ENCODE results near the gene MTMR1.

MTMR1 gene

DNA sequence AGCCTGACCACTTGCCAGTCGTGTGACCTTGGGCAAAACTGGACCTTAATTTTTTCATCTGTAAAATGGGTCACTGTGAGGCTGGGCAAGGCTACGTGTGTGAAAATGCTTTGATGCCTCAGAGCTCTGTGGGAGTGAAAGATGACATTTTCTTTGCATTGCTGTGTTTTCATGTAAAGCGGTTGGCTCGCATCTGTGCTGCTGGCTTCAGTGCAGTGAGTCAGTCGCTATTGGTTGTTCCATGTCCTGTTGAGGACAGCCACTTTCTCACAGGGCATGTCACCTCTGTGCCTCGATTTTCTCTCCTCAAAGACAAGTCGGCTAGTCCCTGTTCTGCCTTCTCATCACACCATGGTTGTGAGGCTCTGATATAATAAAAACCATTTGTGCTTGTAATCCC lies 4.4 kb downstream of the MTMR1 start:
- no peak for DNase-seq

GRCh38 chrX:150698981-150699380 lies 5.8 kb downstream of the MTMR1 start:
- DNase-seq, result no peak

- no peak for DNase-seq
Observed at GRCh38 chrX:150700107-150700506, 6.9 kb downstream of the MTMR1 start.

DNA sequence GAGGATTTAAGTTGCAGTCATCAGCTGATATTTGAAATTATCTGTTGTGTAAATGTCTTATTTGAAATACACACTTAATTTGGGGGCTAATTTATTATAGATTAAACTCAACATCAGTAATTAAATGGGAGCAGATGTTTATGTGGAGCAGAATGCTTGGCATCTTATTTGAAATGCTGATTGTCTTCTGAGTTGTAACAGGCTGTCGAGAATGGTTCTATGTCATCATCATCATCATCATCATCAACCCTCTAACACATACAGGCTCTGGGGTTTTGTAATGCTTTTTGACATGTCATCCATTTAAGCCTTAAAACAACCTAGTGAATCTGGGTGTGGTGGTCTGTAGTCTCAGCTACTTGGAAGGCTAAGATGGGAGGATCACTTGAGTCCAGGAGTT lies 8.2 kb downstream of the MTMR1 start:
- no peak for DNase-seq

- no peak for DNase-seq
Observed at GRCh38 chrX:150702966-150703694, 9.9 kb downstream of the MTMR1 start.

- DNase-seq, result no peak
Observed at GRCh38 chrX:150703695-150703974, 10.4 kb downstream of the MTMR1 start.

GRCh38 chrX:150704030-150704613 lies 10.9 kb downstream of the MTMR1 start:
- DNase-seq, result no peak

DNA sequence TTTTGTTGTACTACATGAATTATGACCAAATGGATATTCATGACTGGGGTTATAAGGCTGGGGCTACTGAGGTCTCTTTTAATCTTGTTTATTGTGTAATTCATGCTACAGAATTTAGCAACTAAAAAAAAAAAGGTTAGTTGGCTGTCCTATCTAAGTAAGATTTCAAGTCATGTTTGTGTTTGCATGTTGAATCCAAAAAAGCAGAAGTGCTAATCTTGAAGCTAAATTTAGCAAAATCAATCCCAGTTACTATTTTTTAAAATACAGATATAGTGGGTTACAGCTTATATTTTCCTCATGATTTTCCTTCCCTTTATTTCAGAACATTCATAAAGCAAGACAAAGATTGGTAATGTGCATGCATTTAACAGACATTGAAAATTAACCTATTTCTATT lies 19.4 kb downstream of the MTMR1 start:
- DNase-seq, result no peak

- DNase-seq, result no peak
Observed at GRCh38 chrX:150715184-150715583, 22.0 kb downstream of the MTMR1 start.

DNA sequence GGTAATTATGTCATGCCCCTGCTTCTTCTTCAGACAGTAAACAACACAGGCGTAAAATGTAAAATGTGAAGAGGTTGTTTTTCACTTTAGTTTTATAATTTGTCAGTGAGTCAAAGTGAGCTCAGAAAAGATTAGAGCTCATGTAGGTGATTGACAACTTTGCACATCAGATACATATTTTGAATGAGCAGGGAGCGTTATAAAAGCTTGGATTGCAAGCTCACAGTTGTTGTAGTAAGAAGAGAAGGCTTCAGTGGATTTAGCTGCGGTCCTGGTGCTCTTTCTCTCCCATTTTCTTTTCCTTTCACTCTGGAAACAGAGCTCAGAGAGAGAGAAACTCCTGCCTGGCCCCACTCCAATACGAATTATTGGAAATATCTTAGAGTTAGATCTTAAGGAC lies 26.4 kb downstream of the MTMR1 start:
- DNase-seq, result no peak

GRCh38 chrX:150729956-150730355 lies 36.8 kb downstream of the MTMR1 start:
- no peak for DNase-seq

DNA sequence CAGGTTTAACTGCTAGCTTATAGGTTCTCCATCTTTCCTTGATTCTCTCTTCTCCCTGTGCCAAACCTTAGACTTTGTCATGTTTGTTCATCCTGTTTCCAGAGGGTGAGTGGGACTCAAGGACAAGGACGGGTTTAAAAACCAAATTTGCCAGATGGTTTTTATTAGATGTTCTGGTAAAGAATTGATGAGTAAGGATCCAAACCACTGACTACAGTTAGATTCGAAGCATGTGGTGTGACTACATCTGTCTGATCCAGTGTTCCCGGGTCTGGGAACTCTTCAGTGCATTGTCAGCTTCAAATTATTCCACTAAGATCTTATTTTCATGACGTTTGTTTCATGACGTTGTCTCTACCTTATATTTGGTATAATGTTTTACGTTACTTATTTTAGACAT lies 37.5 kb downstream of the MTMR1 start:
- DNase-seq, result no peak

DNA sequence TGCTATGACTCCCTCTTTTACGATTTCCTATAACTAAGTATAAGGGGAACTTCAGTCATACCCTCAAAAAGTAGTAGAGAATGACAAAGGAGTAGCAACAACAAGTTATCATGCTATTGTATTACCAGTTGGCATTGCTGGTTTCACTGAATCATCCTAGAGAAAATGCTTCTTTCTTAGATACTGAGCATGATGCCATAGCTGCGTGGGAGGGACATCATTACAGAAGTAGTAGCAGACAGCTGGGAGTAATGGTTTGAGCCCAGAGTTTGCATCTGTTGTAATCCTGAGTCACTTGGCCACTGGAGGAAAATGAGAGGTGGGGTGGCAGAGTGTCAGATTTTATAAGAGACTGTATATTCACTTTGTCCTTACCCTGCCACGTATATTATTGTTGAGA lies 38.6 kb downstream of the MTMR1 start:
- DNase-seq, result no peak

- DNase-seq, result no peak
Observed at GRCh38 chrX:150736475-150736874, 43.3 kb downstream of the MTMR1 start.

- DNase-seq, result no peak
Observed at GRCh38 chrX:150752124-150752523, 58.9 kb downstream of the MTMR1 start.

DNA sequence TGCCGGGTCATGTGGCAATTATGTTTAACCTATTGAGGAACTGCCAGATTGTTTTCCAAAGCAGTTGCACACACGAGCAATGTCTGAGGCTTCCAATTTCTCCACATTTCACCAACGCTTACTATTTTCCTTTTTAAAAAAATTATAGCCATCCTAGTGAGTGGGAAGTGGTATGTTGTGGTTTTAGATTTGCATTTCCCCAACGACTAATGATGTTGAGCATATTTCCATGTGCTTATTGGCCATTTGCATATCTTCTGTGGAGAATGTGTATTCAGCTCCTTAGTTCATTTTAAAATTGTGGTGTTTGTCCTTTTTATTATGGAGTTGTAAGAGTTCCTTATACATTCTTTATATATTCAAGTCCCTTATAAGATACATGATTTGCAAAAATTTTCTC lies 60.2 kb downstream of the MTMR1 start:
- peak; percentile 8 for DNase-seq

GRCh38 chrX:150753968-150754367 lies 60.8 kb downstream of the MTMR1 start:
- DNase-seq, result no peak

- no peak for DNase-seq
Observed at GRCh38 chrX:150757371-150757770, 64.2 kb downstream of the MTMR1 start.

DNA sequence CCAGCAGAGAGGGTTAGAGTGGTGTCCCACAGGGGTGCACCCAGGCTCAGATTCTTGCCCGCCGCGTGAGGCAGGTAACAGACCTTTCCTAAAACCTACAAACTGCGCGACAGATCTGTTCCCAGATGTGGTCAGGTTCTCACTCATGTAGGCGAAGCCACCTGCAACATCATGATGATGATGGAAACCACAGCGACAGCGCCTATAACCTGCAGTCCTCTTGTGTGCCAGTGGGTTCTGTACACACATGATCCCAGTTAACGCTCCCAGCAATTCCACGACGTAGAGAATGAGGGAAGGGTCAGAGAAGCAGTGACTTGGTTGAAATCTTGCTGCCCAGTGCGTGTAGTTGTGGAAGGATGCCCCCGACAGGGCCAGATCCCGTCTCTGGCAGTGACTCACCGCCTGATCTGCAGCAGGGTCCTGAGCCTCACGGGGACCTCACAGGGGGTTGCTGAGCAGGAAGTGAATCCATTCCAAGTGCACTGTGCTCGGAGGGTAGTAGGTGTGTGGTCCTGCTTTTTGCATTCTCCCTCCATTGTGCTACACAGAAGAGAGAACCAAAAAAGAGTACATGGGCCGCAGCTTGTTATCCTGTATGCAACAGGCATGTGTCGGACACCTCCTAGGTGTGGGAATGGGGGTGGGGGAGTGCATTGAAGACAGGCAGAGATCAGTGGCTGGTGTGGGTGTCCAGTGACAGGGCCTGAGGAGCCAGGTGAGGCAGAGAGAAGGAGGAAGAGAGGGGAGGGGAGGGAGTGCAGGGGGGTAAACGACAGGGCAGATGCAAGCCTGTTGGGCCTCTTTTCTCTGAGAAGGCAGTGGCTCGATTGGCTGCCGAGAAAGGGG lies 66.6 kb downstream of the MTMR1 start:
- DNase-seq, result no peak

DNA sequence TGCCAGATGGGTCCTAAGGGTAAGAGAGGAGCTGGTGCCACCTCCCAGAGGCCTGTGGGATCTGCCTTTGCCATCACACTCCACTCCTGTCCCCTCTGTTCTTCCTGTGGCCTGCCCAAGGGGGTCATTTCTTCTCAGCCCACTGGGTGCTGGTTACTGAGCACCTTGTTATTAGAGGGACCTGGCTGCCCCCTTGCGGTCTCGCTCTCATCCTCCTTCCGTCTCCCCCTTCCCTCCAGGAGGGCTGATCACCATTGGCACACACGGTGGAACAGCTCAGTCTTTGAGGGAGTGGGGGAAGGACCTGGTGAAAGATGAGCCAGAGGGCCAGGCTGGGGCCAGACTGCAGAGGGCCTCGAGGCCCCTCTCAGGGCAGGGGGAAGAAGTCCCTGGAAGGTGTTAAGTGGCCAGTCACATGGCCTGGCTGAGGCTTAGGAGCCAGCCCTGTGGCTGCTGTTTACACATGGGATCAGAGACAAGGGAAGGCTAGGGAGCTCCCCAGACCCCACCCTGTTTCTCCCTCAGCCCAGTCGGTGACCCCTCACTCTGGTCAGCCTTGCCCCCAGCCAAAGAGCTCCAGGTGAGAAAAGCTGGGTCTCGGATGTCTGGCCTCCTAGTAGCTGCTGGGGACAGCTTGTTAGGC lies 68.1 kb downstream of the MTMR1 start:
- DNase-seq, result no peak

- no peak for DNase-seq
Observed at GRCh38 chrX:150761819-150762216, 68.6 kb downstream of the MTMR1 start.

- DNase-seq, result no peak
Observed at GRCh38 chrX:150762258-150763165, 69.3 kb downstream of the MTMR1 start.

- no peak for DNase-seq
Observed at GRCh38 chrX:150763303-150763797, 70.2 kb downstream of the MTMR1 start.

All from NCI-H1048 (cell line).